GM23338 (cell line): ENCODE results near the gene OR10A4.

Source experiments
- CREB1 ChIP-seq: fragments of 250-450 bp; sonication (Bioruptor Pico); IDR thresholded peaks from 2 replicates; pipeline ENCODE4 v1.5.0; 2020; ENCODE audit warnings: low read depth, mild to moderate bottlenecking, moderate library complexity
- CTCF ChIP-seq, 2 experiments: fragments of 200-600 bp in 1 of 2; sonication (generic) in 1 of 2; conservative IDR thresholded peaks; 2 replicates each; pipeline versions ENCODE4 v1.5.1 to v1.6.1; 2016 to 2017; ENCODE audit warnings: antibody characterized with exemption in 2 of 2, low read depth in 2 of 2, mild to moderate bottlenecking in 2 of 2, moderate library complexity in 1 of 2
- EZH2 ChIP-seq: fragments of 200-600 bp; sonication (generic); IDR thresholded peaks from one replicate; pipeline ENCODE4 v1.8.0; 2017; ENCODE audit warnings: antibody characterized with exemption, mild to moderate bottlenecking, low read depth; ENCODE audit not compliant: unreplicated experiment
- EZH2phosphoT487 ChIP-seq: fragments of 200-600 bp; sonication (generic); IDR thresholded peaks from one replicate; pipeline ENCODE4 v1.8.1; 2018; ENCODE audit warnings: antibody characterized with exemption; ENCODE audit not compliant: unreplicated experiment
- JUNB ChIP-seq: IDR thresholded peaks from one replicate; pipeline ENCODE4 v1.6.1; 2016; ENCODE audit warnings: antibody characterized with exemption; ENCODE audit not compliant: unreplicated experiment
- NANOG ChIP-seq: IDR thresholded peaks from 2 replicates; pipeline ENCODE4 v1.6.1; 2016; ENCODE audit warnings: antibody characterized with exemption, borderline replicate concordance
- POLR2AphosphoS5 ChIP-seq: IDR thresholded peaks from 2 replicates; pipeline ENCODE4 v1.6.1; 2016; ENCODE audit warnings: antibody characterized with exemption, low read depth
- REST ChIP-seq: IDR thresholded peaks from one replicate; pipeline ENCODE4 v1.6.1; 2018; ENCODE audit warnings: antibody characterized with exemption; ENCODE audit not compliant: unreplicated experiment
- STAT1 ChIP-seq: IDR thresholded peaks from one replicate; pipeline ENCODE4 v1.6.1; 2016; ENCODE audit warnings: antibody characterized with exemption; ENCODE audit not compliant: unreplicated experiment
- ZNF331 ChIP-seq: fragments of 250-450 bp; sonication (Bioruptor Pico); IDR thresholded peaks from 2 replicates; pipeline ENCODE4 v1.5.0; 2020; ENCODE audit warnings: low read depth, mild to moderate bottlenecking, moderate library complexity

GRCh38 chr11:6841694-6842093 is 34.7 kb upstream of the OR10A4 start:
- no peak for TF ChIP-seq CREB1 (CRISPR knock-in tag)
- TF ChIP-seq POLR2AphosphoS5: no peak
- no peak for TF ChIP-seq CTCF (conservative IDR thresholded peaks at IDR 0.05; ENCODE audit: low read depth in 2 of 2)
- no peak for TF ChIP-seq REST
- no peak for TF ChIP-seq ZNF331 (CRISPR knock-in tag)
- no peak for TF ChIP-seq JUNB
- TF ChIP-seq EZH2: no peak
- TF ChIP-seq EZH2phosphoT487: no peak
- no peak for TF ChIP-seq NANOG
- no peak for TF ChIP-seq STAT1
